NB4 (cell line): Measurements from ENCODE around the gene C20orf141.

Source experiments
- POLR2A ChIP-seq: IDR thresholded peaks from 2 replicates; pipeline ENCODE4 v1.6.1; 2011; ENCODE audit warnings: mild to moderate bottlenecking; ENCODE audit not compliant: insufficient read length; ENCODE audit errors: extremely low read depth
- TF ChIP-seq, protein P1 (sequence below): IDR thresholded peaks from one replicate; pipeline ENCODE4 v1.5.1; 2012; ENCODE audit warnings: low read depth, low read length
- TF ChIP-seq, protein P2 (sequence below): IDR thresholded peaks from 2 replicates; pipeline ENCODE4 v1.6.1; 2011; ENCODE audit warnings: low read depth, low read length

DNA sequence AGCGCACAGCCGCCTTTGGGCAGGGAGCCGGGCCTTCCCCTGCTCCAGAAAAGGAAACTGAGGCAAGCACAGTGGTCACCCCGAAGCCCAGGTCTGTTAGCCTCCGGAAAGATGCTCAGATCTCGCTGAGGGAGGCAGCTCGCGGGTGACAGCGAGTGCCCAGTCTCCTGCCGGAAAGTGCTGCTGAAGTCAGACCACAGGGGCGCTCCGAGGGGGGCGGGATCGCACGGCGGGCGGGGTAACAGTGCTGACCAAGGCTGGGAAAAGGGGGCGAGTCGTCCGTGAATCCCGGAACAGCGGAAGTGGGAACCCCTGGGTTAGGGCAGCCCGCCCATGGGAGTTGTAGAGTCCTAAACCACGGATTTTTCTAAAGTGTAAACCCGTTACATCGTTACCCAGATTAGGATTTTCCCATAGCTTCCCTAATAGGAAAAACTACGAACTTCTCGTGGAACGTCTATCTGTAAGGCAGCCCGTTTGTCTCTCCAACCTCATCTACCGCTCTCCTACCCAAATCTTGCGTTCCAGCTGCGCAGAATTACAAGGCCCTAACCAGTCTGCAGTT is 26.3 kb downstream of the C20orf141 start:
- TF ChIP-seq POLR2A, result no peak
- TF ChIP-seq, protein P1, sequence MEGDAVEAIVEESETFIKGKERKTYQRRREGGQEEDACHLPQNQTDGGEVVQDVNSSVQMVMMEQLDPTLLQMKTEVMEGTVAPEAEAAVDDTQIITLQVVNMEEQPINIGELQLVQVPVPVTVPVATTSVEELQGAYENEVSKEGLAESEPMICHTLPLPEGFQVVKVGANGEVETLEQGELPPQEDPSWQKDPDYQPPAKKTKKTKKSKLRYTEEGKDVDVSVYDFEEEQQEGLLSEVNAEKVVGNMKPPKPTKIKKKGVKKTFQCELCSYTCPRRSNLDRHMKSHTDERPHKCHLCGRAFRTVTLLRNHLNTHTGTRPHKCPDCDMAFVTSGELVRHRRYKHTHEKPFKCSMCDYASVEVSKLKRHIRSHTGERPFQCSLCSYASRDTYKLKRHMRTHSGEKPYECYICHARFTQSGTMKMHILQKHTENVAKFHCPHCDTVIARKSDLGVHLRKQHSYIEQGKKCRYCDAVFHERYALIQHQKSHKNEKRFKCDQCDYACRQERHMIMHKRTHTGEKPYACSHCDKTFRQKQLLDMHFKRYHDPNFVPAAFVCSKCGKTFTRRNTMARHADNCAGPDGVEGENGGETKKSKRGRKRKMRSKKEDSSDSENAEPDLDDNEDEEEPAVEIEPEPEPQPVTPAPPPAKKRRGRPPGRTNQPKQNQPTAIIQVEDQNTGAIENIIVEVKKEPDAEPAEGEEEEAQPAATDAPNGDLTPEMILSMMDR, result no peak
- TF ChIP-seq, protein P2, sequence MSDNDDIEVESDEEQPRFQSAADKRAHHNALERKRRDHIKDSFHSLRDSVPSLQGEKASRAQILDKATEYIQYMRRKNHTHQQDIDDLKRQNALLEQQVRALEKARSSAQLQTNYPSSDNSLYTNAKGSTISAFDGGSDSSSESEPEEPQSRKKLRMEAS, result no peak
